B cell (primary cell): ENCODE results near the gene TRABD2B.

Experiments used
- EZH2 ChIP-seq: IDR thresholded peaks from 2 replicates; pipeline ENCODE4 v1.6.1; 2012; ENCODE audit warnings: borderline replicate concordance, low read depth, mild to moderate bottlenecking, moderate library complexity, low read length; ENCODE audit not compliant: insufficient read depth, poor library complexity, severe bottlenecking
- TF ChIP-seq, protein P1 (sequence below): fragments of 200-600 bp; IDR thresholded peaks from one replicate; pipeline ENCODE4 v1.8.0; 2022; ENCODE audit warnings: antibody characterized with exemption, mild to moderate bottlenecking

DNA sequence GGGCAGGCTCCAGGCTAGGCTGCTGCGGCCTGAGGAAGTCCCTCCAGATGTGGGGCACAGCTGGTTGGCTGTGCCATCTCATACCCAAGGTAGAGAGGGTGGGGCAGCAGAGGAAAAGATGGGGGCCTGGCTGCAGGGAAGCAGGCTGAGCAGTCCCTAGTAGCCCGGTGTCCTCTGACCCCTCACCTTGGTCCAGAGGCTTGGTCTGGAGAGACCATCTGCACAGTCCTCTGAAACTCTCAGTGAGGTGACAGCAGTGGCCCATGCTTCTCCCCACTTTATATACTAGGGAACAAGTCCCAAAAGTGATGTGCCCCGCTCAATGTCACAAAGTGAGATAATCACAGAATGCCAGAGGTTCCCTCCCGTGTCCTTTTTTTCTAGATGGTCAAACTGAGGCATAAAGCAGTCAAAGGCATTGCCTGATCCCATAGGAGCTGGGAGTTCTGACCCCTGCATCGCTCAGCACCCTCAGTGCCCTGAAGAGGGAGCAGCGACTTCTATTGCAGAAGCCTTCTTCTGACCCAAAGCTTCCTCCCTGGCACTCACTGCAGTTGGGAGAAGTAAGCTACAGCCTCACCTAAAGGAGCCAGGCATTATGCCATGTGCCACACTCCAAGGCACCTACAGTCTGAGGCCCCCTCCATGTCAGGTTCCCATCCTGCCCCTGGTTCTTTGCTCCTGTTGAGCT is 45.5 kb downstream of the TRABD2B start:
- TF ChIP-seq, protein P1, sequence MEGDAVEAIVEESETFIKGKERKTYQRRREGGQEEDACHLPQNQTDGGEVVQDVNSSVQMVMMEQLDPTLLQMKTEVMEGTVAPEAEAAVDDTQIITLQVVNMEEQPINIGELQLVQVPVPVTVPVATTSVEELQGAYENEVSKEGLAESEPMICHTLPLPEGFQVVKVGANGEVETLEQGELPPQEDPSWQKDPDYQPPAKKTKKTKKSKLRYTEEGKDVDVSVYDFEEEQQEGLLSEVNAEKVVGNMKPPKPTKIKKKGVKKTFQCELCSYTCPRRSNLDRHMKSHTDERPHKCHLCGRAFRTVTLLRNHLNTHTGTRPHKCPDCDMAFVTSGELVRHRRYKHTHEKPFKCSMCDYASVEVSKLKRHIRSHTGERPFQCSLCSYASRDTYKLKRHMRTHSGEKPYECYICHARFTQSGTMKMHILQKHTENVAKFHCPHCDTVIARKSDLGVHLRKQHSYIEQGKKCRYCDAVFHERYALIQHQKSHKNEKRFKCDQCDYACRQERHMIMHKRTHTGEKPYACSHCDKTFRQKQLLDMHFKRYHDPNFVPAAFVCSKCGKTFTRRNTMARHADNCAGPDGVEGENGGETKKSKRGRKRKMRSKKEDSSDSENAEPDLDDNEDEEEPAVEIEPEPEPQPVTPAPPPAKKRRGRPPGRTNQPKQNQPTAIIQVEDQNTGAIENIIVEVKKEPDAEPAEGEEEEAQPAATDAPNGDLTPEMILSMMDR, result no peak
- TF ChIP-seq EZH2, result no peak
